BLaER1 (cell line): ENCODE measurements around the gene CD44.

Experiments
- H3K27ac ChIP-seq: shearing (Covaris generic); formaldehyde crosslinking; 2 replicates; pipeline ENCODE4 v1.8.1; 2022
- H3K27me3 ChIP-seq: shearing (Covaris generic); formaldehyde crosslinking; 2 replicates; pipeline ENCODE4 v1.8.1; 2022
- H3K36me3 ChIP-seq: shearing (Covaris generic); formaldehyde crosslinking; 2 replicates; pipeline ENCODE4 v1.8.1; 2022
- H3K4me1 ChIP-seq: shearing (Covaris generic); formaldehyde crosslinking; 2 replicates; pipeline ENCODE4 v1.8.1; 2022
- H3K4me2 ChIP-seq: shearing (Covaris generic); formaldehyde crosslinking; 2 replicates; pipeline ENCODE4 v1.8.1; 2022
- H3K4me3 ChIP-seq: shearing (Covaris generic); formaldehyde crosslinking; 2 replicates; pipeline ENCODE4 v1.8.1; 2022
- H3K9ac ChIP-seq: shearing (Covaris generic); formaldehyde crosslinking; 2 replicates; pipeline ENCODE4 v1.8.1; 2022
- H3K9me3 ChIP-seq: shearing (Covaris generic); formaldehyde crosslinking; 2 replicates; pipeline ENCODE4 v1.8.1; 2022
- H4K20me1 ChIP-seq: shearing (Covaris generic); formaldehyde crosslinking; 2 replicates; pipeline ENCODE4 v1.8.1; 2022
- Cebpa-rat ChIP-seq: shearing (Covaris generic); IDR thresholded peaks from 2 replicates; pipeline ENCODE4 v1.8.1; 2022

The CD44 gene

DNA sequence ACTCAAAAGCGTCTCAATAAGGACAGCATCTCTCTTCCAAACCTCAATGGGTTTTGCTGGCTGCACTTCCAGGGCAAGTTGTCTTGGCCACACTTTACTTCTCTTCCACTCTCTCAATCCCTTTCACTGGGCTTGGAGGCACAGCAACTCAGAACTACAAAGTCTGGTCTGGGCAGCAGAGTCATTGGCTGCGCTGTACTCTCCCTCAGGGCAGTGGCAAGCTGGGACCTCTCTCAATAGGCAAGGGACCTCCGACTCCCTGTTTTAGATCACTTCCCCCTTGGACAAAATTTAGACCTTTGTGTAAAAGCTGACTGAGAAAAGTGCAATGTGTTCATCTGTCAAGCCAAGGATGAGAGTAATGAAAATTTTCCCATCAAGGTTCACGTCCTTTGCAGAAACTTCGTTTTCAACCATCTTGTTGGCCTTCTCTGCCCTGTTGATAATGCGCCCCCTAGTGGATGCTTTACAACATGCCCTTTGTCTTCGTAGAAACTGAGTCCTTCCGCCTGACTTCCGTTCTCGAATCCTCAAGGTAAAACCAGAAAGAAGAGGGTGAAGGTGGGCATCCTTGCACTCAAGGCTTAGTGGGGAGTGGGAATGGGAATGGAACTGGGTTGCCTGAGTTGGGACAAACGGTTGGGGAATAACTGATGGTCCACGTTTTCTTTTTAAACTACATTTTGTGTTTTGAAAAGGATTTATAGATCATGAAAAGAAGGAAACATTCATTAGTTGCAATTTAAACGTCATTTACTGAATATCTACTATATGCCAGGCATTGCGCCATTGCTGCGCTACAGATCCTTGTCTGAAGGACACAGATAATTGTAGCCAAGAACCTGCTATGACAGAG lies 99.1 kb downstream of the CD44 start:
- Histone ChIP-seq H3K9me3 (no peaks in the 10 kb centered on the region; the same call in 1 of the 2 replicates), H3K9ac (no peak overlapping the region), H3K4me3 (no peak overlapping the region), H3K27ac (no peak overlapping the region), H3K4me1 (peaks cover 10% of the 10 kb centered on the region), H3K36me3 (peaks cover 4% of the 10 kb centered on the region; the same call in 1 of the 2 replicates), H3K4me2 (no peak overlapping the region), H4K20me1 (no peaks in the 10 kb centered on the region), H3K27me3 (no peaks in the 10 kb centered on the region)
- TF ChIP-seq Cebpa-rat, result no peak

DNA sequence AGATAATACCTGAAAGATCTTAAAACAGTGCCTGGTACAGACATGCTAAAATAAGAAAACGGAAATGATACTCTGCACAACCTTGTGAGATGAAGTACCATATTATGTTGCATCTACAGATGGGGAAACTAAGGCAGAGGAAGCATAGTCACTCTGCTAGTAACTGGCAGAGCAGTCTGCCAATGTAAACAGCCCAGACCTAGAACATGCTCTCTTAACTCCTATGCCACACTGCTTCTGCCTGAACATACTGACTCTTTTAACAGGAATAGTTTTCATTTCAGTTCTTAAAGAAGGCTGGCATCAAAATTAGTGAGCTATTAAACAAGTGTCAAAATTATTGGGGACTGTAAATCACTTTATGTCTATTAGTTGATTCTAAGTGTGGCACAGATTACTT lies 99.9 kb downstream of the CD44 start:
- Histone ChIP-seq H3K27ac (no peak overlapping the region), H3K9me3 (no peaks in the 10 kb centered on the region), H3K36me3 (no peaks in the 10 kb centered on the region), H3K27me3 (no peaks in the 10 kb centered on the region), H4K20me1 (no peaks in the 10 kb centered on the region), H3K4me3 (no peak overlapping the region), H3K4me2 (no peak overlapping the region), H3K9ac (no peak overlapping the region), H3K4me1 (peaks cover 7% of the 10 kb centered on the region)
- no peak for TF ChIP-seq Cebpa-rat

DNA sequence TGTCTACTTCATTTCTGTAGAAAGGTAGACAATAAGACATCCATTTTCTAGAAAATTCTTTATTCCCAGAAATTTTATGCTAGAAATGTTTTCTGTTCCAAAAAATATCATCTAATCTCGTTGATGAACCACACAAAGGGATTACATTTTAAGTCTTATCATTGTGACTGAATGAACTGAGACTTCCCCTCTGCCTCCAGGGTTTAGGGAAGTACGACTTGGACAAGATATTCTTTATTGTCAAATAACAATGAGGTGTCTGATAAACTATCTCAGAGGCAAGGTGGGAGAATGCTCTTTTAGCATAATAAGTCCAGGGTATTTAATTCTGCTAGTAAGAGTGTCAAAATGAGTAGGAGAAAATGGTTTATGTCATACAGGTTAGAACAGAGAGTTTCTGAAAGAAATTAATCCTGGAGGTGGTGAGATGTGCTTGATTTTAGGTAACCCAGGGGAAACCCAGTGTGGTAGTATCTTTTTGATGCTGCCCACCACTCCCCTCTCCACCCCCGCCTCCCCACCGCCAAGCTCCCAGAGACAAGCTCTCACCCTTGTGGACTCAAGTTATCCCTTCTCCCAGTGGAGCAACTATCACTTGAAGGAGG lies 100.6 kb downstream of the CD44 start:
- Histone ChIP-seq H4K20me1 (no peaks in the 10 kb centered on the region), H3K27ac (no peak overlapping the region), H3K9ac (no peak overlapping the region), H3K36me3 (no peaks in the 10 kb centered on the region), H3K9me3 (no peaks in the 10 kb centered on the region), H3K4me2 (no peak overlapping the region), H3K4me1 (peaks cover 7% of the 10 kb centered on the region), H3K4me3 (no peak overlapping the region), H3K27me3 (no peaks in the 10 kb centered on the region)
- TF ChIP-seq Cebpa-rat, result no peak

DNA sequence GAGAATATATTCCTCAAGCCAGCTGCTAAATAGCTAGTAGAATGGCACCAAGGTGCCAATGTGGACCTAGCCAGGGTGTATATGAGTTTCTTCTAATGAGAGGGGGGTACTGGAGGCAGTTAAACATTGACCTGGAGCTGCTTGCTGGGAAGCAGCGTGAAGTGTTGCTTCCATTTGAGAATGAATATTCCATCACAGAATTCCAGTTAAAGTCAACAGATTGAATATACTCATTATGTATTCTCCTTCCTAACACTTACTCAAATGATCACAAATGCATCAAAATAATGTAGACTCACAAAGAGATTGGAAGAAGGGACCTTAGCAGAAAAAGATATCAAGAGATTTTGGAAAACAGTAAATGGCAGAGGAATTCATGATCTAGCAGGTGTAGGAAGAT lies 102.1 kb downstream of the CD44 start:
- no peak for TF ChIP-seq Cebpa-rat
- no peaks in the 10 kb centered on the region for H3K9me3 ChIP-seq
- H3K4me1 ChIP-seq, result peaks cover 6% of the 10 kb centered on the region
- no peak overlapping the region for H3K4me3 ChIP-seq
- no peaks in the 10 kb centered on the region for H3K36me3 ChIP-seq
- H4K20me1 ChIP-seq, result no peaks in the 10 kb centered on the region
- no peak overlapping the region for H3K27ac ChIP-seq
- no peaks in the 10 kb centered on the region for H3K27me3 ChIP-seq
- H3K4me2 ChIP-seq, result no peak overlapping the region
- no peak overlapping the region for H3K9ac ChIP-seq

DNA sequence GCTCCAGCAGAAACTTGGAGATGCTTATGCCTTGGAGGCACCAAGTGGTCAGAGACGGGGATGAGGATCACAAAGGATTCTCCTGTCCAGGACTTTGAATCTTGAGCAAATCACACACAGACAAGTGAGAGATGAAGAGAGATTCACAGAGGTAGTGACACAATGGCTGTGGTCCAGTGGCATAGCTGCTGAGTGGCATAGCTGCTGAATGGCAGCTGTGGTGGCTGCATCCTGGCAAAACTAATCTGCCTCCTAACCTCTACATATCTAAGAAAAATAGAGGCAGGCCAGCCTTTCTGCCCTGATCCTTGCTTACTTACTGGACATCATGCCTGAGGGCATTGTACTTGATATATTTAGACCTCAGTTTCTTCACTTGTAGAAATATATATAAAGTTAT lies 102.6 kb downstream of the CD44 start:
- peaks cover 2% of the 10 kb centered on the region for H3K4me1 ChIP-seq

DNA sequence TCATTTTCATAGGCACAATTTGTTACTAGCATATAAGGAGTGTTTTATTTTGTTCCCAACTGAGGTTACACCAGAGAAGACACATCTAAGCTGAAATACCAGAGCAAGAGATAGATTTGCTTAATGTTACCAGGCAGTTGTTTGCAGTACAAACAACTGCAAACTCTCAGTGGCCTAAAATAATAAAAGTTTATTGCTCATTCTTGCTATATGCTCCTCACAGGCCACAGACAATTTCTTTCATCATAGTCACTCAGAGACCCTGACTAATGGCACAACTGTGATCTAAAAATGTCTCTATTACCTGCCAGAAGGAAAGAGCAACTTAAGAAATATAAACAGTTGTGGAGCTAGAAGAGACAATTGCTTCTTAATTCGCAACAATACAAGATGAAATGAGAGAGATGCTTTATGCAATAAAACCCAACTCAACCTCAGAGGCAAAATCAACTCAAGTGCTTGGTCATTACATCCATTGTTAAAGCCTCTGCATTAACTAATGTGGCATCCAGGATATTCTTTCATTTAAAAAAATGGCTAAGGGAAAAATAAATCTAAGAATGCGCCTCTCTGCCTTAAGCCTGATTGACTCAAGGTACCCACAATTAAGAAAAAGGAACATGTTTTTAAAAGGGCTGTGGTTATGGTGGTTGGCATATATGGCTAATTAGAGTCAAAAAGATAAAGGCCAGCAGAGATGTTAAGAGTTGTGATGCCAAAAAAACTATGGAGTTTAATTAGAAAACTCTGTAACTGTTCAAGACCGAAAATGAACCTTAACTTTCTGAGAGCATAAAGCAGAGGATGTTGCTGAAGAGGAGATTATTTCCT lies 103.7 kb downstream of the CD44 start:
- no peak overlapping the region for H3K4me2 ChIP-seq
- no peaks in the 10 kb centered on the region for H3K9me3 ChIP-seq
- H3K27me3 ChIP-seq, result no peaks in the 10 kb centered on the region
- TF ChIP-seq Cebpa-rat, result no peak
- H3K4me1 ChIP-seq, result no peaks in the 10 kb centered on the region
- H4K20me1 ChIP-seq, result no peaks in the 10 kb centered on the region
- no peak overlapping the region for H3K27ac ChIP-seq
- H3K9ac ChIP-seq, result no peak overlapping the region
- no peaks in the 10 kb centered on the region for H3K36me3 ChIP-seq
- no peak overlapping the region for H3K4me3 ChIP-seq

More for the DNA sequence above, 102.6 kb downstream of the CD44 start:
- no peaks in the 10 kb centered on the region for H3K27me3 ChIP-seq
- H3K36me3 ChIP-seq, result no peaks in the 10 kb centered on the region
- H3K4me2 ChIP-seq, result no peak overlapping the region
- no peak overlapping the region for H3K27ac ChIP-seq
- TF ChIP-seq Cebpa-rat, result no peak
- no peaks in the 10 kb centered on the region for H3K9me3 ChIP-seq
- no peak overlapping the region for H3K4me3 ChIP-seq
- H4K20me1 ChIP-seq, result no peaks in the 10 kb centered on the region
- H3K9ac ChIP-seq, result no peak overlapping the region

DNA sequence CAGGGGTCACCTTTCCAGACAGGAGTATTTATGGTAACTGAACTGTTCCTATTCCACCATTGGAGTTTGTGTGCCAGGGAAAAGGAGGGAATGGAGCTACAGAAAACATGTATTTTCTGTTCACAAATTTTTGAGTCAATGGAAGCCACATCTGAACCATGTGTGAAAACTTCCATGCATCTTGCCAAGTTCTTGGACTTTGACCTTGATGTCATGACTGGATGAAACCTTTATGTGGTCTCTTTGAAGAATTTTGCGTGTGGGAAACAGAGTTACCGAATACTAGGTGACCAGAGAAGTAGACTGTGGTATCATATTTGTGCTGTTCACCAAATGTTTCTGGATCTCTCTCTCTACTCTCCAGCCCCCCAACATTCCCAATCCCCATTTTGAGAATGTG lies 104.8 kb downstream of the CD44 start:
- Histone ChIP-seq H3K9me3 (peaks cover 9% of the 10 kb centered on the region), H3K4me3 (no peak overlapping the region), H3K4me1 (no peaks in the 10 kb centered on the region), H3K36me3 (no peaks in the 10 kb centered on the region), H3K27me3 (no peaks in the 10 kb centered on the region), H3K27ac (no peak overlapping the region), H4K20me1 (no peaks in the 10 kb centered on the region), H3K4me2 (no peak overlapping the region), H3K9ac (no peak overlapping the region)
- TF ChIP-seq Cebpa-rat, result no peak

DNA sequence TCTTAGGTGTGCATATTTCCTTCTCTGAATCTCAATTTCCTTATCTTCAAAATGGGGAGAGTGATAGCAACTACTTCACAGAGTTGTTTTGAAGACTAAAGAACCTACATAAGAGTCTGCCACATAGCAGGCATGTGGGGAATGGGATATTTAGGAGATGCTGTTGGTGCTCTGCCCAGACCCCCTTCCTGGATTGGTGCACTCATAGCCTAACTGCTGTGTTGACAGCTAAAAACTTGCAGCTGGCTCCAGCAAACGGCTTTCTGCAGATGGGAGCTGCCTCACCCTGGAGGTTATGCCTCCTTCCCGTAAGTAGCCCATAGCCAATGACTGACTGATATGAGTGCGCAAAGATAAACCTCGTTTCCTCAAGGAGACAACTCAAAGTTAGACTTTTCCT lies 106.1 kb downstream of the CD44 start:
- Histone ChIP-seq H3K4me2 (no peak overlapping the region), H3K36me3 (no peaks in the 10 kb centered on the region), H3K4me1 (no peaks in the 10 kb centered on the region), H3K27ac (no peak overlapping the region), H3K27me3 (no peaks in the 10 kb centered on the region), H4K20me1 (no peaks in the 10 kb centered on the region), H3K9me3 (peaks cover 9% of the 10 kb centered on the region), H3K4me3 (no peak overlapping the region), H3K9ac (no peak overlapping the region)
- no peak for TF ChIP-seq Cebpa-rat

DNA sequence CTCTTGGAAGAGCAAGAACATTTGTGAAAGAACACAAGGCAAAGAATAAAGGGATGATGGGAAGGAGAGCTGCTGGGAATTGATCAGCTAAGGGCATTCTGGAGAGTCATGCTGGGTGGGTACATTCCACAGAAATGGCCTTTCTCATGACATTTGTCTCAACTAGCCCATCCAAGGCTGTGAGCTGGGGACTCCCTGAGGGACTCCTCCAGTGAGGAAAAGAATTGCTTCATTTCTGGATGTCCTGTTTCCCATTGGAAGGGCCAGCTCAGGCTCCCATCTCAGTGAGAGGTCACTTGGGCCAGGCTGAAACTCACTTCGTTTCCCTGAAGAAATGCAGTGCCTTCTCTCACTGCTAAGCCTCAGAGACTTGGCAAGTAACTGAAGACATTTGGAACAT lies 106.8 kb downstream of the CD44 start:
- Histone ChIP-seq H3K36me3 (no peaks in the 10 kb centered on the region), H3K4me1 (no peaks in the 10 kb centered on the region), H3K27ac (no peak overlapping the region), H3K4me3 (no peak overlapping the region), H3K9me3 (peaks cover 9% of the 10 kb centered on the region), H3K27me3 (no peaks in the 10 kb centered on the region), H4K20me1 (no peaks in the 10 kb centered on the region), H3K4me2 (no peak overlapping the region), H3K9ac (no peak overlapping the region)
- TF ChIP-seq Cebpa-rat, result no peak

DNA sequence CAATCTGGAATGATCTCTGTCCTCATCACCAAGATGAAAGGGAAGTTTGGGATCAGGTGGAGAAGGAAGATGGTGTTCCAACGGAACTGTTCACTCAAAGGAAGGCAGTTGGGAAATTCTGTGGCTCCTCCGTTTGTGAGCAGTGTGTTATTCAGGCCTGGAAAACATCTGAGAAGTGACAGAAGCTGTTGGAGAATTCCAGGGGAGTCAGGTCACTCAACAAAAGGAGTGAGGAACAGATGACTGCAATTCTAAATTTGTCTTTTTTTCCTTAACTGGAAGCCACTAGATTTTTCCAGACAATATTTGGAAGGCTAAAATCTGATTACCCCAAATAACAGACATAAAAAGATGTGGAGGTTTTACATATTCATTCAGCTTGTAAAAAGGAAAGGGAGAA lies 107.8 kb downstream of the CD44 start:
- Histone ChIP-seq H3K4me3 (no peak overlapping the region), H3K4me2 (no peak overlapping the region), H4K20me1 (no peaks in the 10 kb centered on the region), H3K36me3 (no peaks in the 10 kb centered on the region), H3K9ac (no peak overlapping the region), H3K4me1 (no peaks in the 10 kb centered on the region), H3K9me3 (peaks cover 9% of the 10 kb centered on the region), H3K27me3 (no peaks in the 10 kb centered on the region), H3K27ac (no peak overlapping the region)
- no peak for TF ChIP-seq Cebpa-rat
